ENCODE measurements around the gene CHSY1.

- TF ChIP-seq CTCF (conservative IDR thresholded peaks at IDR 0.05) (no peak), ZFX (IDR thresholded peaks at IDR 0.05) (no peak)
Measured at GRCh38 chr15:101246824-101247745, 4.8 kb downstream of the CHSY1 start.
